Sigmoid colon (tissue), 7 donors: Measurements from ENCODE around the gene SDC1. TPM values are rescaled to one million over a fixed set of nuclear protein-coding genes. Genes with fewer than 3 reads are reported as not detected.
"Not testable (repeated sequence)": the region's sequence is repeated elsewhere in the genome, so short reads cannot be mapped to it uniquely, and the experiment has no call there.

Experiments used
- DNase-seq: peaks from one replicate; pipeline ENCODE4 v3.0.0-alpha.2; 2019
- H3K27ac ChIP-seq, 4 donors: fragments of 200-600 bp; sonication (generic); one replicate each; pipeline ENCODE4 v1.5.1; 2016 to 2019; ENCODE audit warnings: mild to moderate bottlenecking in 1 of 4
- H3K27me3 ChIP-seq, 3 donors: fragments of 200-600 bp; sonication (generic); one replicate each; pipeline ENCODE4 v1.5.1; 2019; ENCODE audit warnings: mild to moderate bottlenecking in 1 of 3
- H3K36me3 ChIP-seq, 4 donors: fragments of 200-600 bp; sonication (generic); one replicate each; pipeline ENCODE4 v1.5.1; 2016 to 2019
- H3K4me1 ChIP-seq, 4 donors: fragments of 200-600 bp; sonication (generic); one replicate each; pipeline ENCODE4 v1.5.1; 2017 to 2019
- H3K4me3 ChIP-seq, 4 donors: fragments of 200-600 bp; sonication (generic); one replicate each; pipeline ENCODE4 v1.5.1; 2017 to 2019; ENCODE audit warnings: mild to moderate bottlenecking in 2 of 4, moderate library complexity in 1 of 4
- H3K9me3 ChIP-seq, 4 donors: fragments of 200-600 bp in 3 of 4; sonication (generic) in 3 of 4; one replicate each; pipeline versions ENCODE4 v1.5.1 to v1.6.1; 2013 to 2019
- CTCF ChIP-seq, 4 experiments: fragments of 450-650 bp in 3 of 4; fragments of 200-600 bp in 1 of 4; IDR thresholded peaks; one replicate each; pipeline ENCODE4 v1.5.1; 2016 to 2019; ENCODE audit warnings: antibody characterized with exemption in 4 of 4, mild to moderate bottlenecking in 3 of 4, moderate library complexity in 2 of 4
- EP300 ChIP-seq, 4 donors: sonication (generic); formaldehyde crosslinking; IDR thresholded peaks; one replicate each; pipeline ENCODE4 v1.6.1; 2017; ENCODE audit warnings: antibody characterized with exemption in 4 of 4
- POLR2A ChIP-seq, 2 donors: fragments of 450-650 bp; IDR thresholded peaks; one replicate each; pipeline ENCODE4 v1.6.1; 2016; ENCODE audit warnings: antibody characterized with exemption in 2 of 2, mild to moderate bottlenecking in 2 of 2, moderate library complexity in 2 of 2
- POLR2AphosphoS5 ChIP-seq, 4 donors: sonication (generic); formaldehyde crosslinking; IDR thresholded peaks; one replicate each; pipeline ENCODE4 v1.6.1; 2017; ENCODE audit warnings: antibody characterized with exemption in 4 of 4
- WGBS, 2 donors: extraction: QIAGEN DNeasy Blood & Tissue Kit; methylation state at CpG; one replicate each; pipeline ENCODE4 v1.1.7; 2013; 5-methylcytosine and 5-hydroxymethylcytosine counted together
- intact Hi-C: fragments of 100-400 bp; cut with DNase I; formaldehyde crosslinking; loops from one replicate; pipeline ENCODE4 v1.15.1; 2023
- polyA plus RNA-seq, 3 donors: library from polyadenylated mRNA; stranded (reverse); fragments of 200-250 nt; gene quantifications; one replicate each; pipeline ENCODE4 v1.2.3, GENCODE V29; 2013
- total RNA-seq, 4 donors: library from RNA; depleted of rRNA; stranded (reverse); fragments of >200 nt; gene quantifications; one replicate each; pipeline ENCODE4 v1.1.0, GENCODE V29; 2016
- donor health status: healthy with polysubstance abuse.
- donor health status: Bipolar disorder and iron deficiency.
- donor health status: healthy.

Gene SDC1
- total and polyA plus RNA-seq, 7 donors, result 0.33 to 104 (median 8.0) TPM; not detected in 1

- 21 to 76% methylated on average over 12 of the region's 12 CpGs for WGBS, 2 donors
- peaks cover 0 to 6% (median 0%) of the 10 kb centered on the region in 4 donors for H3K4me1 ChIP-seq
- TF ChIP-seq CTCF (IDR thresholded peaks at IDR 0.05), result no peak
- TF ChIP-seq POLR2AphosphoS5 (IDR thresholded peaks at IDR 0.05), result no peak
- no peak for TF ChIP-seq POLR2A (IDR thresholded peaks at IDR 0.05)
- no peak for TF ChIP-seq EP300 (IDR thresholded peaks at IDR 0.05)
- no peak overlapping the region for H3K4me3 ChIP-seq
- H3K27me3 ChIP-seq, result no peaks in the 10 kb centered on the region
- intact Hi-C loops, result no loop called here
- H3K36me3 ChIP-seq, result no peaks in the 10 kb centered on the region
- no peak overlapping the region for H3K27ac ChIP-seq
- H3K9me3 ChIP-seq, result peaks cover 0 to 3% (median 0%) of the 10 kb centered on the region in 4 donors
- no peak for DNase-seq
These were observed 29.4 kb downstream of the SDC1 start for GRCh38 chr2:20195431-20196033.

DNA sequence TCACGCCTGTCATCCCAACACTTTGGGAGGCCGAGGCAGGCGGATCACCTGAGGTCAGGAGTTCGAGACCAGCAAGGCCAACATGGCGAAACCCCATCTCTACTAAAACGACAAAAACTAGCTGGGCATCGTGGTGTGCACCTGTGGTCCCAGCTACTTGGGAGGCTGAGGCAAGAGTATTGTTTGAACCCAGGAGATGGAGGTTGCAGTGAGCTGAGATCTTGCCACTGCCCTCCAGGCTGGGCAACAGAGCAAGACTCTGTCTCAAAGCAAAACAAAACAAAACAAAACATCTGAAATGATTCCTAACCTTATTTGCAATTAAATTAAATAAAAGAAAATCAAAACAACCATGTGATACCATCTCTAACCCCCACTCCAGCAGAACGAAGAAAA lies 29.9 kb downstream of the SDC1 start:
- DNase-seq, intact Hi-C loops, H3K27me3 ChIP-seq, H3K4me3 ChIP-seq, H3K9me3 ChIP-seq, H3K36me3 ChIP-seq, H3K27ac ChIP-seq, H3K4me1 ChIP-seq: not testable (repeated sequence)
- 75 to 85% methylated on average over 8 of the region's 8 CpGs for WGBS, 2 donors

DNA sequence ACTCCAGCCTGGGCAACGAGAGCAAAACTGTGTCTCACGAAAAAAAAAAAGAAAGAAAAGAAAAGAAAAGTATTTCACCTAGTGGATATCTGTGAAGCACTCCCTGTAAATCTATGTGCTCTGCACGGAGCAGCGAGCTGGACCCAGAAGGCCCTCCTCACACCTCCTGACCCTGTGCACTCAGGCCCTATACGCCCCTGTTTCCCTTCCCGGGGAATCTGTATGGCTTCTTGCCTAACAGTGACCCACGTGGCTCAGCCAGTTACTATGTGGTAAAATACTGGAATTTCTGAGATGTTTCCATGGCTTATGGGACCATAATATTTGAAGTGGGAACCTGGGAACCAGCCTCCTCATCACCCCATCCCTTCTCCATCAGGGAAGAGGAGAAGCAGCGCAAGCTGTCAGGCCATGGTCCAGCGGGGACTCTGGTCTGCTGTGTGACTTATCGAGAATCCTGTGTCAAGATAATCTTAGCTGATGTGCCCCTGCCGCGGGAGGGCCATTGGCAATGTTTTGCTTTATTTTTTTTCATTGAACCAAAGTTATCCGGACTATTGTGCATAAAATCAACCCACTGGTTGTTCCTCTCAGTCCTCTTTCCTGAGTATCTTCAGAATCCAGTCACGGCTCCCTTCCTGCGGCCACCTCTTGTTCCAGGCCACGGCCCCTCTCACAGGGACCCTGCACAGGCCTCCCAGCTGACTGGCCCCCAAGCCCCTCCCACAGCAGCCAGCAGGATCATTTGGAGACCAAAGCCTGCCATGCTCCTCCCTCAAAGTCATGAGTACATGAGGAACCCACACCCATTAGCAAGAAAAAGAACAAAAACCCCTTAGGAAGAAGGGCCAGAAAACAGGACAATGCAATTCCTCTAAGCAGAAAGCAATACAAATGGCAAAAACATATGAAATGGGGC lies 30.6 kb downstream of the SDC1 start:
- Histone ChIP-seq H3K36me3 (no peaks in the 10 kb centered on the region), H3K9me3 (peaks cover 0 to 3% (median 0%) of the 10 kb centered on the region in 4 donors), H3K4me3 (no peak overlapping the region), H3K27ac (no peak overlapping the region), H3K27me3 (no peaks in the 10 kb centered on the region), H3K4me1 (peaks cover 0 to 6% (median 0%) of the 10 kb centered on the region in 4 donors)
- TF ChIP-seq EP300 (IDR thresholded peaks at IDR 0.05) (no peak), POLR2A (IDR thresholded peaks at IDR 0.05) (no peak), POLR2AphosphoS5 (IDR thresholded peaks at IDR 0.05) (no peak), CTCF (IDR thresholded peaks at IDR 0.05) (no peak)
- DNase-seq, result no peak
- intact Hi-C loops, result no loop called here
- WGBS, 2 donors, result 86 to 91% methylated on average over 16 of the region's 16 CpGs

- H3K27me3 ChIP-seq, result no peaks in the 10 kb centered on the region
- H3K4me3 ChIP-seq, result no peak overlapping the region
- no peak for DNase-seq
- intact Hi-C loops, result no loop called here
- TF ChIP-seq POLR2AphosphoS5 (IDR thresholded peaks at IDR 0.05) (no peak), EP300 (IDR thresholded peaks at IDR 0.05) (no peak), CTCF (IDR thresholded peaks at IDR 0.05) (no peak), POLR2A (IDR thresholded peaks at IDR 0.05) (no peak)
- H3K9me3 ChIP-seq, result peaks cover 0 to 3% (median 0%) of the 10 kb centered on the region in 4 donors
- no peak overlapping the region for H3K27ac ChIP-seq
- WGBS, 2 donors, result 83 to 85% methylated on average over 4 of the region's 4 CpGs
- peaks cover 0 to 6% (median 0%) of the 10 kb centered on the region in 4 donors for H3K4me1 ChIP-seq
- H3K36me3 ChIP-seq, result no peaks in the 10 kb centered on the region
These were observed 31.7 kb downstream of the SDC1 start for GRCh38 chr2:20193185-20193584.

- intact Hi-C loops, result no loop called here
These were observed 32.1 kb downstream of the SDC1 start for GRCh38 chr2:20192781-20193180.

More at GRCh38 chr2:20192781-20193180, 32.1 kb downstream of the SDC1 start:
- H3K27ac ChIP-seq, result no peak overlapping the region
- no peaks in the 10 kb centered on the region for H3K27me3 ChIP-seq
- peaks cover 0 to 3% (median 0%) of the 10 kb centered on the region in 4 donors for H3K9me3 ChIP-seq
- no peaks in the 10 kb centered on the region for H3K36me3 ChIP-seq
- no peak for TF ChIP-seq CTCF (IDR thresholded peaks at IDR 0.05)
- TF ChIP-seq EP300 (IDR thresholded peaks at IDR 0.05), result no peak
- TF ChIP-seq POLR2A (IDR thresholded peaks at IDR 0.05), result no peak
- no peak for TF ChIP-seq POLR2AphosphoS5 (IDR thresholded peaks at IDR 0.05)
- peaks cover 0 to 6% (median 0%) of the 10 kb centered on the region in 4 donors for H3K4me1 ChIP-seq
- DNase-seq, result no peak
- WGBS, 2 donors, result 48 to 77% methylated on average over 2 of the region's 2 CpGs
- no peak overlapping the region for H3K4me3 ChIP-seq
